NB4 (cell line): ENCODE data around the gene COL4A1.

ENCODE experiments used
- CTCF ChIP-seq: IDR thresholded peaks from one replicate; pipeline ENCODE4 v1.5.1; 2012; ENCODE audit warnings: low read depth, low read length
- MAX ChIP-seq: IDR thresholded peaks from 2 replicates; pipeline ENCODE4 v1.6.1; 2011; ENCODE audit warnings: low read depth, low read length
- MYC ChIP-seq: IDR thresholded peaks from 2 replicates; pipeline ENCODE4 v1.6.1; 2011; ENCODE audit warnings: low read depth, low read length
- POLR2A ChIP-seq: IDR thresholded peaks from 2 replicates; pipeline ENCODE4 v1.6.1; 2011; ENCODE audit warnings: mild to moderate bottlenecking; ENCODE audit not compliant: insufficient read length; ENCODE audit errors: extremely low read depth

GRCh38 chr13:110312339-110313031 is 5.5 kb upstream of the COL4A1 start:
- TF ChIP-seq CTCF (no peak), POLR2A (no peak), MAX (no peak), MYC (no peak)
